Brain microvascular endothelial cell (primary cell): Measurements from ENCODE around the gene VPS26A.

Experiments
- DNase-seq: peaks from one replicate; pipeline ENCODE4 v3.0.0-alpha.2; 2020
- H3K27ac ChIP-seq: fragments of 250-450 bp; sonication (Bioruptor Pico); 2 replicates; pipeline ENCODE4 v1.5.1; 2020; ENCODE audit warnings: mild to moderate bottlenecking, moderate library complexity
- H3K27me3 ChIP-seq: fragments of 250-450 bp; sonication (Bioruptor Pico); replicated peaks from 2 replicates; pipeline ENCODE4 v1.5.1; 2020; ENCODE audit warnings: mild to moderate bottlenecking
- H3K36me3 ChIP-seq: fragments of 250-450 bp; sonication (Bioruptor Pico); replicated peaks from 2 replicates; pipeline ENCODE4 v1.5.1; 2020; ENCODE audit warnings: mild to moderate bottlenecking
- H3K4me3 ChIP-seq: 2 replicates; pipeline ENCODE4 v1.5.1; 2011; ENCODE audit warnings: low read depth, mild to moderate bottlenecking, control low read depth, low read length, moderate library complexity
- CTCF ChIP-seq: IDR thresholded peaks from 2 replicates; pipeline ENCODE4 v1.5.1; 2011; ENCODE audit warnings: low read depth, mild to moderate bottlenecking, moderate library complexity, low read length, control low read depth, inconsistent platforms; ENCODE audit errors: missing control alignments
- in situ Hi-C: cut with HindIII; loops from 2 replicates; pipeline ENCODE4 v1.10.0; 2017; ENCODE audit warnings: low sequenced_read_pairs, low pct_ligation_motif_present

The VPS26A gene

GRCh38 chr10:69086001-69086509 lies 37.9 kb upstream of the VPS26A start:
- Histone ChIP-seq H3K4me3 (no peak overlapping the region), H3K27me3 (no peaks in the 10 kb centered on the region), H3K36me3 (peaks cover 4% of the 10 kb centered on the region), H3K27ac (peak overlapping the region; percentile 18)
- DNase-seq: no peak
- TF ChIP-seq CTCF: no peak
- in situ Hi-C loops: no loop called here

GRCh38 chr10:69087590-69088470 lies 36.1 kb upstream of the VPS26A start, which contains the start of gene SRGN:
Gene SRGN, plus strand, starts transcription at chr10:69088103. Its CDS starts 55 bp downstream, at chr10:69088158.
- Histone ChIP-seq H3K27ac (peak within 1 kb of the TSS; percentile 95), H3K36me3 (peaks cover 4% of the 10 kb centered on the region), H3K4me3 (peak within 1 kb of the TSS; percentile 70), H3K27me3 (no peaks in the 10 kb centered on the region)
- in situ Hi-C loops: no loop called here
- TF ChIP-seq CTCF: no peak
- peak; percentile 95 for DNase-seq

- peaks cover 4% of the 10 kb centered on the region for H3K36me3 ChIP-seq
- H3K4me3 ChIP-seq: peak overlapping the region; percentile 70
- H3K27ac ChIP-seq: peak overlapping the region; percentile 95
- in situ Hi-C loops: no loop called here
- no peak for DNase-seq
- no peaks in the 10 kb centered on the region for H3K27me3 ChIP-seq
- TF ChIP-seq CTCF: no peak
These were observed 35.6 kb upstream of the VPS26A start for GRCh38 chr10:69088471-69088769.

- peaks cover 4% of the 10 kb centered on the region for H3K36me3 ChIP-seq
- in situ Hi-C loops: no loop called here
- TF ChIP-seq CTCF: no peak
- peak; percentile 80 for DNase-seq
- H3K27ac ChIP-seq: peak overlapping the region; percentile 95
- H3K27me3 ChIP-seq: no peaks in the 10 kb centered on the region
- H3K4me3 ChIP-seq: peak overlapping the region; percentile 70
These were observed 35.0 kb upstream of the VPS26A start for GRCh38 chr10:69088801-69089501.

- Histone ChIP-seq H3K36me3 (peaks cover 4% of the 10 kb centered on the region), H3K27ac (peak overlapping the region; percentile 95), H3K27me3 (no peaks in the 10 kb centered on the region), H3K4me3 (peak overlapping the region; percentile 70)
- TF ChIP-seq CTCF: no peak
- peak; percentile 64 for DNase-seq
- in situ Hi-C loops: no loop called here
These were observed 34.1 kb upstream of the VPS26A start for GRCh38 chr10:69089638-69090599.
